ENCODE measurements around the gene TMEM248.

TMEM248 gene

DNA sequence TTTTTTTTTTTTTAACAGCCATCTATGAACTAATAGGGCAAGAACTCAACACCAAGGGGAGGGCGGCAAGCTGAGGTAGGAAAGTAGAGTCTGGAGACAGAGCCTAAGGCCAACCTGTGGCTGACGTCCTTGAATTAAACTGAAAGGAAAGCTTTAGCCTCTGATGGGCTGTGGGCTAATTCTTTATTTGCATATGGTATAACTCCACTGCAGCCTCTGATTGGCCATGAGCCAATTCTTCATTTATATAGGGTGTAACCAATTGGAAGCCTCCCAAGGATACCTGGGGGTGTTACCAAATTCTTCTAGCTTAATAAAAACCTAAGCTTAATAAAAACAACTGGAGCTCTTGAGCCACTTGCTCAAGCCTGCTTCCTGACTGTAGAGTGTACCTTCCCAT is 85.9 kb downstream of the TMEM248 start:
- peak; percentile 41 for DNase-seq

Measured in hematopoietic multipotent progenitor cell treated with erythropoietin and hydrocortisone succinate and interleukin-3 and kit ligand, for 4 days (in vitro differentiated cells).